ENCODE measurements around the gene ECEL1. TPM values are rescaled to one million over a fixed set of nuclear protein-coding genes. Genes with fewer than 3 reads are reported as not detected.

The ECEL1 gene
- total RNA-seq, 1 donor from 2014 or later, result not detected

- DNase-seq (ENCODE audit: low read depth), result no peak
- Histone ChIP-seq H3K27me3 (ENCODE audit: control insufficient read depth, insufficient read depth, low read length) (no peaks in the 10 kb centered on the region), H3K4me3 (ENCODE audit: low read depth, low read length) (no peak overlapping the region), H3K36me3 (ENCODE audit: control insufficient read depth, insufficient read depth, low read length) (no peaks in the 10 kb centered on the region)
- no peak for TF ChIP-seq CTCF (IDR thresholded peaks at IDR 0.05; ENCODE audit: insufficient read depth, low read length, severe bottlenecking)
- FAIRE-seq, result no peak
Measured at GRCh38 chr2:232431705-232432590, 55.7 kb downstream of the ECEL1 start.

Other genes starting within 250 kb of the ECEL1 start
- gene ALPP, start 109.1 kb downstream of the ECEL1 start, total RNA-seq, result not detected in 2 replicates
- gene ALPG, start 81.0 kb downstream of the ECEL1 start, total RNA-seq, result not detected in 2 replicates
- gene ALPI, start 31.7 kb downstream of the ECEL1 start, total RNA-seq, result not detected in 2 replicates
- gene PRSS56, start 32.6 kb upstream of the ECEL1 start, total RNA-seq, result not detected in 2 replicates
- not detected in 2 replicates for gene CHRND, start 38.3 kb upstream of the ECEL1 start, total RNA-seq
- gene CHRNG, start 51.9 kb upstream of the ECEL1 start, total RNA-seq, result not detected in 2 replicates
- 1.1 and 1.5 TPM in 2 replicates for gene TIGD1, start 62.7 kb upstream of the ECEL1 start, total RNA-seq
- 45.3 and 89.0 TPM in 2 replicates for gene EIF4E2, start 62.9 kb upstream of the ECEL1 start, total RNA-seq
- gene EFHD1, start 145.8 kb upstream of the ECEL1 start, total RNA-seq, result not detected in 2 replicates
- 44.0 and 57.0 TPM in 2 replicates for gene GIGYF2, start 209.5 kb upstream of the ECEL1 start, total RNA-seq

Data from bronchial epithelial cell (primary cell).